HFF-Myc (cell line): ENCODE results near the gene CSF2.

ENCODE experiments used
- DNase-seq: peaks from one replicate; pipeline ENCODE4 v3.0.0-alpha.2; 2011; ENCODE audit warnings: low read depth; ENCODE audit errors: extremely low read depth
- H3K4me3 ChIP-seq: replicated peaks from 2 replicates; pipeline ENCODE4 v1.5.1; 2011; ENCODE audit warnings: low read depth, mild to moderate bottlenecking, control low read depth, low read length
- TF ChIP-seq, protein P1 (sequence below): IDR thresholded peaks from 2 replicates; pipeline ENCODE4 v1.5.1; 2012; ENCODE audit warnings: mild to moderate bottlenecking, low read depth, low read length, control low read depth; ENCODE audit errors: missing control alignments

The CSF2 gene

DNA sequence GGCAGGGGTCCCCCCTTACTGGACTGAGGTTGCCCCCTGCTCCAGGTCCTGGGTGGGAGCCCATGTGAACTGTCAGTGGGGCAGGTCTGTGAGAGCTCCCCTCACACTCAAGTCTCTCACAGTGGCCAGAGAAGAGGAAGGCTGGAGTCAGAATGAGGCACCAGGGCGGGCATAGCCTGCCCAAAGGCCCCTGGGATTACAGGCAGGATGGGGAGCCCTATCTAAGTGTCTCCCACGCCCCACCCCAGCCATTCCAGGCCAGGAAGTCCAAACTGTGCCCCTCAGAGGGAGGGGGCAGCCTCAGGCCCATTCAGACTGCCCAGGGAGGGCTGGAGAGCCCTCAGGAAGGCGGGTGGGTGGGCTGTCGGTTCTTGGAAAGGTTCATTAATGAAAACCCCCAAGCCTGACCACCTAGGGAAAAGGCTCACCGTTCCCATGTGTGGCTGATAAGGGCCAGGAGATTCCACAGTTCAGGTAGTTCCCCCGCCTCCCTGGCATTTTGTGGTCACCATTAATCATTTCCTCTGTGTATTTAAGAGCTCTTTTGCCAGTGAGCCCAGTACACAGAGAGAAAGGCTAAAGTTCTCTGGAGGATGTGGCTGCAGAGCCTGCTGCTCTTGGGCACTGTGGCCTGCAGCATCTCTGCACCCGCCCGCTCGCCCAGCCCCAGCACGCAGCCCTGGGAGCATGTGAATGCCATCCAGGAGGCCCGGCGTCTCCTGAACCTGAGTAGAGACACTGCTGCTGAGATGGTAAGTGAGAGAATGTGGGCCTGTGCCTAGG lies at the start of gene CSF2:
Gene CSF2, plus strand, starts transcription at position 559 of the 783 bp plus-strand sequence. Its CDS starts 35 bp downstream, at position 594.
- TF ChIP-seq, protein P1, sequence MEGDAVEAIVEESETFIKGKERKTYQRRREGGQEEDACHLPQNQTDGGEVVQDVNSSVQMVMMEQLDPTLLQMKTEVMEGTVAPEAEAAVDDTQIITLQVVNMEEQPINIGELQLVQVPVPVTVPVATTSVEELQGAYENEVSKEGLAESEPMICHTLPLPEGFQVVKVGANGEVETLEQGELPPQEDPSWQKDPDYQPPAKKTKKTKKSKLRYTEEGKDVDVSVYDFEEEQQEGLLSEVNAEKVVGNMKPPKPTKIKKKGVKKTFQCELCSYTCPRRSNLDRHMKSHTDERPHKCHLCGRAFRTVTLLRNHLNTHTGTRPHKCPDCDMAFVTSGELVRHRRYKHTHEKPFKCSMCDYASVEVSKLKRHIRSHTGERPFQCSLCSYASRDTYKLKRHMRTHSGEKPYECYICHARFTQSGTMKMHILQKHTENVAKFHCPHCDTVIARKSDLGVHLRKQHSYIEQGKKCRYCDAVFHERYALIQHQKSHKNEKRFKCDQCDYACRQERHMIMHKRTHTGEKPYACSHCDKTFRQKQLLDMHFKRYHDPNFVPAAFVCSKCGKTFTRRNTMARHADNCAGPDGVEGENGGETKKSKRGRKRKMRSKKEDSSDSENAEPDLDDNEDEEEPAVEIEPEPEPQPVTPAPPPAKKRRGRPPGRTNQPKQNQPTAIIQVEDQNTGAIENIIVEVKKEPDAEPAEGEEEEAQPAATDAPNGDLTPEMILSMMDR, result no peak
- no peak for DNase-seq
- H3K4me3 ChIP-seq, result no peak within 1 kb of the TSS

DNA sequence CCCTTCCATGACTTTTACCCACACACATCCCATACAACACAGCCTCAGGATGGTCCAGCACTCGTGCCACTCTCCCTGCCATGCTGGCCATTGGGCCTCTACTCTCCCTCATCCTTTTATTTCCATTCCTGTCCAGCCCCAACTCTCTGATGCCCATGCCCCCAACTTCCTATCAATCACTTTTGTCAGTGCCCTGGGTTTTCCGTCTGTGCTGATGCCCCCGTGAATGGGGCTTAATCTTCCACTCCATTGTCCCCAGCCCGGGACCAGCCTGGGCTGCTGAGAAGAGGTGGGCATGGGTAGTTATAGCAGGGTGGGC lies 49.5 kb upstream of the CSF2 start:
- DNase-seq, result no peak

DNA sequence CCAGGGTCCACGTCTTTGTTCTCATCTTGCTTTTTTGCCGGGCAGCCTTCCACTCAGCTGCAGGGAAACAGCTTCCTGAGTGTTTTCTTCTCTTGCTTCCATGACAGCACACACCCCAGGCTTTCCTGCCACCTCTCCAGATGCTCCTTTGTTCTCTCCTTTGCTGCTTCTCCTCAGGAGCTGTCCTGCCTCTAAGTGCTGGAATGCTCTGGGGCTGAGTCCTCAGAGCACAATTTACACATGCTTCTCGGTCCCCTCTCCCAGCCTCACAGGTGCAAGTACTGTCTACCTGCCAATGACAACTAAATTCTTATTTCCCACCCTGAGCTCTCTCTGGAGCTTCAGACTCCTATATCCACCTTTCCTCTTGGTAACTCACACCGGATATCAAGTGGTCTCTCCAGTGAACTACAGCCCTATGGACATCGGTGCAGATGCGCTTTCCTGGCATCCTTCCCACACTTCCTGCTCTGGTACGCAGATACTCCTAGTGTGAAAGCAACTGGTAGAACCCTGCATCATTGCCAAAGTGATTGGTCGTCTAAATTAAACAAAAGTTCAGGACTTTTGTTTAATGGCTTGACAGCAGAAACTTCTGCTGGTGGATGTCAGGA lies 48.7 kb upstream of the CSF2 start:
- no peak for DNase-seq
- TF ChIP-seq, protein P1, result no peak
- no peak overlapping the region for H3K4me3 ChIP-seq

More for the DNA sequence above, 49.5 kb upstream of the CSF2 start:
- TF ChIP-seq, protein P1, result no peak
- no peak overlapping the region for H3K4me3 ChIP-seq

DNA sequence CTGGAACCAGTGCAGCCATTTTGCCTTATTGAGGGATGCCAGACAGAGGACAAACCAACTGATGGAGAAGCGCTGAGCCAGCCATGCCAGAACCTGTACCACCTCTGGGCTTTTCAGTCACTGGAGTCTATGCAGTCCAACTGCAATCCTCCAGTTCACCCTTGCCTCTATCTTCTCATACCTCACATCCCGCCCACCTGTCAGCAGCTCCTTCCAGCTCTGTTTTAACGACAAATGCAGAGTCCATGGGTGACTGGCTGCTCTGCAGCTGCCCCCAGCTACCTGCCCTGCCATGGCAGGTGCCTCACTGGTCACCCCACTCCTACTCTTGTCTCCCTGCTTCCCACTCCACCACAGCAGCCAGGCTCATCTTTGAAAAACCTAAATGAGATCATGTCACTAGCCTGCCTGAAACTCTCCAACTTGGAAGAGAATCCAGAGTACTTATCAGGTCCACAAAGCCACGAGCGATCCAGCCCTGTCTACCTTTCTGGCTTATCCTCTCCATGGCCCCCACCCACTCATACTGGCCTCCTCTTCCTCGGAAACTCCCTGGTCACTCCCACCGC lies 48.1 kb upstream of the CSF2 start:
- no peak for DNase-seq
- H3K4me3 ChIP-seq, result no peak overlapping the region
- TF ChIP-seq, protein P1, result no peak

DNA sequence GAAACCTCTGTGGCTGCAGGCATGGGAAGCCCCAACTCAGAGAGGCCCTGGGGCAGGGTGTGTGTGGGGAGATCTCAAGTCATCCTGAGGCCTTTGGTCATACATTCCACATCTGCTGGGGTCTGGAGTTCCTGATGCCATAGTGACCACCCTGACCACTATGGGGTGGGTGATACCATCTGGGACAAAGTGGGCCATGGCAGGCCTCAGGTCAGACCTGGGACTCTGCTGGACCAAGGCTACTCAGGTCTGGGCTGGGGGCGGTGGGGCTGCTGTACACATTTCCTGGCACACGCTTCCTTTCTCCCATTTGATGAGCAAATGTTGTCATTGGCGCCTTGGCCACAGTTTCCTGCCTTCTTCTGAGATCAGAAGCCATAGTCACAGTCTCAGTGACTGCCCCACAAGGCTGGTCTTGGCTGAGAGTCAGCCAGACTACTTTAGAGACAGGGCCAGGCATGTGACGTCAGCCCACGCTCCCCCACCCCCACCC lies 47.0 kb upstream of the CSF2 start:
- DNase-seq, result no peak
- H3K4me3 ChIP-seq, result no peak overlapping the region
- TF ChIP-seq, protein P1, result no peak

DNA sequence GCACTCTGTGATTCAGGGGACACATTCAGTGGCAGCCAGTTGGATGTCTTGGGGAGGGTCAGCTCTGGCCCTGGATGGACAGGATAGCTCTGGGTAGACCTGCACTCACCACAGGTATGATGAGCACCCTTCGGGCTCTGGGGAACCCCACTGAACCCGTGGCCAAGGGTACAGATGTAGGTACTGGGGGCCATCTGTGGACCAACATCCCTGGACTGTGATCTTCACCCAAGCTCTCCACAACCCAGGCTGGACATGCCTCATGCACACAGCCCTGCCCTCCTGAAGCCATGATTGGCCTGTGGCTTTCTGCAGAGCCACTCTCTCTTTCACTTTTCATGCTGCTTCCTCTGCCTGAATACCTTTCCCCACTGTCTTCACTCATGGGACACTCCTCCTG lies 46.6 kb upstream of the CSF2 start:
- TF ChIP-seq, protein P1, result no peak
- H3K4me3 ChIP-seq, result no peak overlapping the region
- DNase-seq, result no peak
